HG02798 (cell line): ENCODE data around the gene SLC22A12.

Source experiments
- ATAC-seq: cut with Tn5 transposase; IDR thresholded peaks from one replicate; pipeline ENCODE4 v1.9.1; 2021; ENCODE audit warnings: mild to moderate bottlenecking; ENCODE audit not compliant: unreplicated experiment, poor library complexity

Gene SLC22A12

GRCh38 chr11:64561984-64562722 is 28.9 kb upstream of the SLC22A12 start:
- ATAC-seq, result no peak

- ATAC-seq, result no peak
Measured at GRCh38 chr11:64562723-64563351, 28.2 kb upstream of the SLC22A12 start.

GRCh38 chr11:64563966-64564365 is 27.1 kb upstream of the SLC22A12 start:
- no peak for ATAC-seq

GRCh38 chr11:64564419-64564818 is 26.6 kb upstream of the SLC22A12 start:
- no peak for ATAC-seq

- no peak for ATAC-seq
Measured at GRCh38 chr11:64564947-64565889, 25.8 kb upstream of the SLC22A12 start.

GRCh38 chr11:64566042-64566914 is 24.7 kb upstream of the SLC22A12 start:
- ATAC-seq, result no peak

- ATAC-seq, result no peak
Measured at GRCh38 chr11:64566915-64567891, 23.8 kb upstream of the SLC22A12 start.

GRCh38 chr11:64568041-64568571 is 22.9 kb upstream of the SLC22A12 start:
- ATAC-seq, result no peak

GRCh38 chr11:64568584-64569140 is 22.4 kb upstream of the SLC22A12 start:
- ATAC-seq, result no peak

GRCh38 chr11:64569300-64569970 is 21.6 kb upstream of the SLC22A12 start:
- no peak for ATAC-seq

- no peak for ATAC-seq
Measured at GRCh38 chr11:64570341-64570740, 20.7 kb upstream of the SLC22A12 start.

- no peak for ATAC-seq
Measured at GRCh38 chr11:64571050-64571409, 20.0 kb upstream of the SLC22A12 start.

GRCh38 chr11:64571410-64572091 is 19.5 kb upstream of the SLC22A12 start:
- no peak for ATAC-seq

GRCh38 chr11:64572143-64572542 is 18.9 kb upstream of the SLC22A12 start:
- no peak for ATAC-seq

- no peak for ATAC-seq
Measured at GRCh38 chr11:64577202-64577601, 13.8 kb upstream of the SLC22A12 start.

GRCh38 chr11:64580412-64580811 is 10.6 kb upstream of the SLC22A12 start:
- ATAC-seq, result no peak

- ATAC-seq, result no peak
Measured at GRCh38 chr11:64581057-64581523, 9.9 kb upstream of the SLC22A12 start.
